HG03442 (cell line): Measurements from ENCODE around the gene DRD5.
A peak's percentile ranks its signal among the peaks of the same experiment; 100 is the strongest.

Source experiments
- ATAC-seq: cut with Tn5 transposase; IDR thresholded peaks from one replicate; pipeline ENCODE4 v1.9.1; 2021; ENCODE audit warnings: mild to moderate bottlenecking, moderate library complexity; ENCODE audit not compliant: unreplicated experiment

DRD5 gene

DNA sequence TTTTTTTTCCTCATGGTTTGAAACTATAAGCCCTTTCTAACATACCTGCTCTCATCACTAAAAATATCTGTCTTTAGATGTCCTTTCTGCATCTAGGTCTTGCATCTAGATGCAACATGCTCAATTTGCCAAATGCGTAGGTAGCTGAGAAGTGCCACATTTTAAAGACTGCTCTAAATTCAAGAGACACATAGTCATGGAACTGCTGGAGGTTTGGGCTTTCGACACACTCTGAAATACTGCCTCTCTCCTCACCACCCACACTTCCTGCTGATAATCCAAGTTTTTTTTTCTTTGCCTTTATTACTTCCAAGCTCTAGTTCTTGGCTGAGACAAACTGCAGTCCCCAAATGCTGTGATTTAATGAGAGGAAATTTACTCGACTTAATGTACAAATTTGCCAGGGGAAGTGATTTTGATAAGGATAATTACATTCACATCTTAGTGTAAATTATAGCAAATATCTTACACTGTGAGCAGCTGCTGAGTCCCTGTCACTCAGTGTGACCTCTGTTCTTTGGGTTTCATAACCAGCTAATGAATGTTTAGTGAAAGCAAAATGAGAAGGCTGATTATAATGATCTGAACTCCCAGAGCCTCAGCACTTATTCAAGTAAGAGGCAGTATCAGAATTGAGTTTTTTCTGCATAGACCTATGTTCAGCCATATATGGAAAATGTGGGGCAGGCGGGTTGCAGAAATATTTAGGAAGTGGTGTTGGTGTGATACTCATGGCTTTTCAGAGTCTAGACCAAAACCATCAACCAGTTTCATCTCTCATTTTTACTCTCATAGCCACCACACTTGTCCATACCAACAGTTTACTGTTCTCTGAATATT, 31.3 kb downstream of the DRD5 start:
- ATAC-seq, result peak; percentile 94

DNA sequence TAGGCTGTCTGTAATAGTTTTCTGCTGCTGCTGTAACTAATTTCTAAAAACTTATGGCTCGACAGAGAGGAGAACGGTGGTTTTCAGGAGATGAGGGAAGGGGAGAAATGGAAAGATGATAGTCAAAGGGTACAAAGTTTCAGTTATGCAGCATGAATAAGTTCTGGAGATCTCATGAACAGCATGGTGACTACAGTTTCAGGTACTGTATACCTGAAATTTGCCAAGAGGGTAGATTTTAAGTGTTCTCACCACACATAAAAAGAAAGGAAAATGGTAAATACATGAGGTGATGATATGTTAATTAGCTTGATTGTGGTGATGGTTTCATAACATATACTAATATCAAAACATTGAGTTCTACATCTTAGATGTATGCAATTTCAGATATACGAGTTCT, 34.9 kb downstream of the DRD5 start:
- ATAC-seq, result no peak

DNA sequence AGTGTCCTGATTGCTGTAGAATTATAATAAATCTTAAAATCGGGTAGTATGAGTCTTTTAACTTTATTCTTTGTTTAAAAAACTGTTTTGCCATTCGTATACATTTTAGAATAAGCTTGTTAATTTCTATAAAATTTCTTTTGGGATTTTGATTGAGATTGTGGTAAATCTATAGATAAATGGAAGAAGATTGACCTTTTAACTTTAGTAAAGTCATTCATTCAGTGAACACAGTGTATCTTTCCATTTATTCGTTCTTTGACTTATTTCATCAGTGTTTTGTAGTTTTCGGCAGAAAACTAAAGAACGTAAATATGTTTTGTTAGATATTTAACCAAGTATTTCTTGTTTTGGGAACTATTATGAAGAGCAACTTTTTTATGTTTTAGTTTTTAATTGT, 38.9 kb downstream of the DRD5 start:
- no peak for ATAC-seq

DNA sequence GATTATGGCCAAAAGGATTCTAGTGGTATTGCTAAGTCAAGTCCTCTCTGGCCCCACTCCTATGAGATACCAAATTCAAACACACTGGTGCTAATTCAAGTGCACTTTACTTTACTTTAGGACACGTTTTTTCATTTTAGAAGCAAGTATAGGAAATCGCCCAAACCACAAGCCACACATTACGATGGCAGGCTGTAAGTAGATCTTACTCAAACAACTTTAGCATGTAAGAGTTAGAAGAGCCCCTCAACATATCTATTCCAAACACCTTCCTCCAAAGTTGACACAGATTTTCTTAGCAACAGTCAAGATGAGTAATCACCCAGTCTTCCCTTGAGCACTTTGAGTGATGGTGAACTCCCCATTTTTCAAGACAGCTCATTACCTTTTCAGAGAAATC, 43.6 kb downstream of the DRD5 start:
- peak; percentile 42 for ATAC-seq

DNA sequence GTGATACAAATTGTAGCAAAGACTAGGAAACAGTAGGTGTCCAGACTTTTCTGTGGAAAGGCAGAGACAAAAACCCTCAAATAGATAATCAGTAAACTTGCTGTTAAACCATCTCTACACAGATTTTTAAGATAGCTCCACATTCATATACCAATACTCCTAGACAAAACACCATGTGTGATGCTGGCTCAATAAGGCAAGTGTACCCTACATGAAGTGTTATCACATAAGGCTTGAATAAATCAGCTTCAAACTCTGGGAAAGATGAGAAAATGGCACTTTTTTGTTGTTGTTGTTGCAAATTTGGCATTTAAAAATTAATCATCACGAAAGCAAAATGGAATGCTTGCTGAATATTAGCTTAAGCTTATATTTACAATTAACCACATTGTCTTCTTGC, 45.1 kb downstream of the DRD5 start:
- no peak for ATAC-seq

- no peak for ATAC-seq
These were observed 51.2 kb downstream of the DRD5 start for GRCh38 chr4:9832640-9833039.

GRCh38 chr4:9833421-9833820, 52.0 kb downstream of the DRD5 start:
- ATAC-seq, result no peak
